Ovary (tissue), 9 donors: ENCODE data around the gene RIBC2. TPM values are rescaled to one million over a fixed set of nuclear protein-coding genes. Genes with fewer than 3 reads are reported as not detected.

Experiments
- DNase-seq, 5 donors: peaks; one replicate each; pipeline ENCODE4 v3.0.0-alpha.2; 2019 to 2020
- H3K27ac ChIP-seq, 2 donors: fragments of 200-600 bp; one replicate each; pipeline versions ENCODE4 v1.5.1 to v1.8.0; 2019 to 2022
- H3K27me3 ChIP-seq: fragments of 200-600 bp; one replicate; pipeline ENCODE4 v1.8.0; 2022
- H3K36me3 ChIP-seq: fragments of 200-600 bp; sonication (generic); one replicate; pipeline ENCODE4 v1.5.1; 2019
- H3K4me1 ChIP-seq: one replicate; pipeline ENCODE4 v1.8.1; 2013; ENCODE audit warnings: mild to moderate bottlenecking, moderate library complexity; ENCODE audit not compliant: insufficient read depth
- H3K4me3 ChIP-seq: fragments of 200-600 bp; sonication (generic); one replicate; pipeline ENCODE4 v1.5.1; 2017
- H3K9me3 ChIP-seq, 2 donors: fragments of 200-600 bp in 1 of 2; sonication (generic) in 1 of 2; one replicate each; pipeline versions ENCODE4 v1.5.1 to v1.8.1; 2013 to 2019; ENCODE audit warnings: mild to moderate bottlenecking in 1 of 2, moderate library complexity in 1 of 2
- EP300 ChIP-seq: sonication (generic); formaldehyde crosslinking; IDR thresholded peaks from one replicate; pipeline ENCODE4 v1.6.1; 2017; ENCODE audit warnings: antibody characterized with exemption
- POLR2A ChIP-seq: fragments of 450-650 bp; IDR thresholded peaks from one replicate; pipeline ENCODE4 v1.6.1; 2017; ENCODE audit warnings: antibody characterized with exemption, mild to moderate bottlenecking, moderate library complexity
- WGBS, 3 donors: extraction: QIAGEN DNeasy Blood & Tissue Kit in 1 of 3; methylation state at CpG; one replicate each; pipeline versions ENCODE4 v1.1.5 to v1.1.7; 2013 to 2017; 5-methylcytosine and 5-hydroxymethylcytosine counted together
- intact Hi-C, 4 donors: fragments of 100-400 bp; cut with DNase I; formaldehyde crosslinking; loops; one replicate each; pipeline versions ENCODE4 v1.11.0 to v1.15.1; 2022 to 2023
- polyA plus RNA-seq, 2 donors: library from polyadenylated mRNA; stranded (reverse); fragments of 200-250 nt in 1 of 2; fragments of 350-450 nt in 1 of 2; fragmentation: Illumina TruSeq in 1 of 2; extraction: RNeasy Lipid Tissue Mini Kit (QIAGEN cat#74804) in 1 of 2; gene quantifications; one replicate each; pipeline ENCODE4 v1.2.3, GENCODE V29; 2013 to 2014
- total RNA-seq, 7 donors: library from RNA; depleted of rRNA in 2 of 7; stranded (reverse); fragments of >200 nt in 2 of 7; fragmentation: NEBNext Ultra II Directional in 3 of 7; extraction: Animal tissue kit (Norgen Biotek cat#: 25700) in 3 of 7; gene quantifications; one replicate each; pipeline versions ENCODE4 v1.1.0 to v1.2.4, GENCODE V29; 2016 to 2023
- TF ChIP-seq, protein P1 (sequence below), 3 donors: fragments of 450-650 bp in 2 of 3; fragments of 200-600 bp in 1 of 3; IDR thresholded peaks; one replicate each; pipeline versions ENCODE4 v1.5.1 to v1.8.0; 2016 to 2022; ENCODE audit warnings: antibody characterized with exemption in 3 of 3, mild to moderate bottlenecking in 1 of 3
- donor health status: DM: no; HTN: no; CAD: no; lungs with moderate emphysema.
- donor health status: DM: no; HTN: no; CAD: no.
- donor health status: Bipolar disorder and iron deficiency.
- donor health status: DM: yes; HTN: yes; CAD: no.
- donor health status: DM: no; HTN: no; CAD: no.
- donor health status: DM: yes; HTN: yes; CAD: no.

RIBC2 gene
- total and polyA plus RNA-seq, 9 donors: 0.25 to 7.5 (median 0.97) TPM; not detected in 1

DNA sequence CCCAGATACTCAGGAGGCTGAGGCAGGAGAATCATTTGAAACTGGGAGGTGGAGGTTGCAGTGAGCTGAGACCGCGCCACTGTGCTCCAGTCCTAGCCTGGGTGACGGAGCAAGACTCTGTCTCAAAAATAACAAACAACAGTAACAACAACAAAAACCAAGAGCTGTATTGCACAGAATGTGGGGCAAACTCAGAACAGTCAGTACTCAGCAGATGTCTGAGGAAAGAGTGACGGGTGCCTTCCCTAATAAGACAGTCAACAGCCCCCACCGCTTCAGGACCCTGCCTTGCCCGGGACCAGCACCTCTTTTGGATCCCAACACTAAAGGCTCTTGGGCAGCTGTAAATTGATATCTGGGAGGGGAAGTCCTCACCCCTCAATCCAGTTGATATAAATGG, 40.3 kb downstream of the RIBC2 start:
- TF ChIP-seq EP300: no peak
- TF ChIP-seq, protein P1, sequence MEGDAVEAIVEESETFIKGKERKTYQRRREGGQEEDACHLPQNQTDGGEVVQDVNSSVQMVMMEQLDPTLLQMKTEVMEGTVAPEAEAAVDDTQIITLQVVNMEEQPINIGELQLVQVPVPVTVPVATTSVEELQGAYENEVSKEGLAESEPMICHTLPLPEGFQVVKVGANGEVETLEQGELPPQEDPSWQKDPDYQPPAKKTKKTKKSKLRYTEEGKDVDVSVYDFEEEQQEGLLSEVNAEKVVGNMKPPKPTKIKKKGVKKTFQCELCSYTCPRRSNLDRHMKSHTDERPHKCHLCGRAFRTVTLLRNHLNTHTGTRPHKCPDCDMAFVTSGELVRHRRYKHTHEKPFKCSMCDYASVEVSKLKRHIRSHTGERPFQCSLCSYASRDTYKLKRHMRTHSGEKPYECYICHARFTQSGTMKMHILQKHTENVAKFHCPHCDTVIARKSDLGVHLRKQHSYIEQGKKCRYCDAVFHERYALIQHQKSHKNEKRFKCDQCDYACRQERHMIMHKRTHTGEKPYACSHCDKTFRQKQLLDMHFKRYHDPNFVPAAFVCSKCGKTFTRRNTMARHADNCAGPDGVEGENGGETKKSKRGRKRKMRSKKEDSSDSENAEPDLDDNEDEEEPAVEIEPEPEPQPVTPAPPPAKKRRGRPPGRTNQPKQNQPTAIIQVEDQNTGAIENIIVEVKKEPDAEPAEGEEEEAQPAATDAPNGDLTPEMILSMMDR (IDR thresholded peaks at IDR 0.05): no peak
- no peak for TF ChIP-seq POLR2A
- intact Hi-C loops: loop anchor here in 1 of 4 donors (10.0 kb wide), 1 partner anchor 51 kb away; the partner anchor contains the start of gene FBLN1
- H3K4me3 ChIP-seq: no peak overlapping the region
- H3K27me3 ChIP-seq: no peaks in the 10 kb centered on the region
- WGBS, 3 donors: 93 to 95% (median 94%) methylated on average over 6 of the region's 6 CpGs
- H3K4me1 ChIP-seq: no peaks in the 10 kb centered on the region
- no peaks in the 10 kb centered on the region for H3K36me3 ChIP-seq
- no peak for DNase-seq
- H3K27ac ChIP-seq: no peak overlapping the region
- no peaks in the 10 kb centered on the region for H3K9me3 ChIP-seq

DNA sequence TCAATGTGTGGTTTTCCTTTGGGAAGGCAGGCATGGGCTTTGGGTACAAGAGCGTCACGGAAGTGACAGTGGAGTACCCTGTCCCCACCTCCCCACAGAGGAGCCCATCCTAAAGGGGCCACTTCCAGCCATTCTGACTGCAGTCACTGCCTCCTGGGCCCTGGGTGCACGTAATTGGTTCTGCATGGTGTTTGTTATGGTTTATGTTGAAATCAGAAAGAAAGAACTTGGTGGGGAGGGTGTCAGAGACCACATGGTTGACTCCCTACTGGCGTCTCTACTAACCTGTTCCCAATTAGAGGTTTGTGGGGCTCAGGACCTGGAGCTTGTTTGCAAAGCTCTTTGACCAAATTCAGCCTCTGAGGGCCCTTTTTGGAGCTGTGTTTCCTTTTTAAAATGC, 40.8 kb downstream of the RIBC2 start:
- TF ChIP-seq, protein P1 (IDR thresholded peaks at IDR 0.05): no peak
- no peak for TF ChIP-seq POLR2A
- no peak for TF ChIP-seq EP300
- Histone ChIP-seq H3K27ac (no peak overlapping the region), H3K4me1 (no peaks in the 10 kb centered on the region), H3K9me3 (no peaks in the 10 kb centered on the region), H3K36me3 (no peaks in the 10 kb centered on the region), H3K27me3 (no peaks in the 10 kb centered on the region), H3K4me3 (no peak overlapping the region)
- intact Hi-C loops: loop anchor here in 1 of 4 donors (10.0 kb wide), 1 partner anchor 51 kb away; the partner anchor contains the start of gene FBLN1
- WGBS, 3 donors: 60 to 65% (median 61%) methylated on average over 4 of the region's 4 CpGs
- DNase-seq: no peak

DNA sequence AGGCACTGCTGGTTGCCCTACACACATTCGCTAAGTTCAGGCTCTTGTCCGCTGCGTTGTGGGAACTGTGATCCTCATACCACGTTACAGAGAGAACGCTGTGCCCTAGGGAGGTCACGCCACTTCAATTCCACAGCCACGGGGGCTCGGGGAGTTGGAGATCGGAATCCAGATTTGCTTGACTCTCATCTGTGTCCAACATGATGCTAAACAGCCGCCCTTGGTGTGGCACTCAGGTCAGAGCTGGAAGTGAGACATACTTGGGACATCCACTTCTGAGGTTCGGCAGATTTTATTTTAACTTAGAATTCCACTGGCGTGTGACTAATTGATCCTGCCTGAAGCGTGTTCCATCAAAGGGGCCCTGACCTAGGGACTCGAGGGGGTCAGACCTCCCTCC, 41.7 kb downstream of the RIBC2 start:
- intact Hi-C loops: loop anchor here in 1 of 4 donors (10.0 kb wide), 1 partner anchor 50 kb away; the partner anchor contains the start of gene FBLN1
- Histone ChIP-seq H3K9me3 (no peaks in the 10 kb centered on the region), H3K27me3 (no peaks in the 10 kb centered on the region), H3K4me3 (no peak overlapping the region), H3K36me3 (no peaks in the 10 kb centered on the region), H3K4me1 (peaks cover 4% of the 10 kb centered on the region), H3K27ac (no peak overlapping the region)
- no peak for DNase-seq
- TF ChIP-seq EP300 (no peak), POLR2A (no peak)
- TF ChIP-seq, protein P1 (IDR thresholded peaks at IDR 0.05): no peak
- 76 to 83% (median 81%) methylated on average over 14 of the region's 14 CpGs for WGBS, 3 donors

DNA sequence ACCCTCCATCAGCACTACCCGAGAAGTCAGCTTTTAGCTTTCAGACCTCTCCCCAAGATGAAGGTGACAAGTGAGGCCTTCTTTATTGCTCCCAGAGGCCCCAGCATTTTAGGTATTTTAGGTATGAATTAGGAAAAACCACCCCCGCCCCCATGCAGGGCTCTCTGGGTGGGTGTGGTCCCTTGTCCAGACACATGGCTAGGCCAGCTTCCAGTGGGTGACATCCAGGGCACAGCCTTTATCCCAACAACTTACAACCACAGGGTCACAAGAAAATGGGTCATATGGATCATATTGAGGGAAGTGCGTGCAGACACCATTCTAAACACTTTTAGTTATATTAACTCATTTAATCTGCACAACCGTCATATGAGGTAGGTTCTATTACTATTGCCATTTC, 42.1 kb downstream of the RIBC2 start:
- Histone ChIP-seq H3K4me1 (peaks cover 4% of the 10 kb centered on the region), H3K9me3 (no peaks in the 10 kb centered on the region), H3K27ac (no peak overlapping the region), H3K36me3 (no peaks in the 10 kb centered on the region), H3K4me3 (no peak overlapping the region), H3K27me3 (no peaks in the 10 kb centered on the region)
- no peak for DNase-seq
- intact Hi-C loops: loop anchor here in 1 of 4 donors (10.0 kb wide), 1 partner anchor 49 kb away; the partner anchor contains the start of gene FBLN1
- WGBS, 3 donors: 90 to 94% (median 92%) methylated on average over 4 of the region's 4 CpGs
- TF ChIP-seq POLR2A: no peak
- TF ChIP-seq, protein P1 (IDR thresholded peaks at IDR 0.05): no peak
- TF ChIP-seq EP300: no peak
